Right hindlimb (tissue), 1 donor: ENCODE results near the gene TANC2.

Experiments
- DNase-seq: peaks from one replicate; pipeline ENCODE4 v3.0.0-alpha.2; 2018

The TANC2 gene

GRCh38 chr17:63015824-63016223 lies 49.8 kb downstream of the TANC2 start:
- DNase-seq: no peak
